HG03457 (cell line): ENCODE results near the gene TMEM171.

ENCODE experiments used
- ATAC-seq: cut with Tn5 transposase; IDR thresholded peaks from one replicate; pipeline ENCODE4 v1.9.1; 2021; ENCODE audit warnings: moderate number of reproducible peaks; ENCODE audit not compliant: unreplicated experiment

The TMEM171 gene

DNA sequence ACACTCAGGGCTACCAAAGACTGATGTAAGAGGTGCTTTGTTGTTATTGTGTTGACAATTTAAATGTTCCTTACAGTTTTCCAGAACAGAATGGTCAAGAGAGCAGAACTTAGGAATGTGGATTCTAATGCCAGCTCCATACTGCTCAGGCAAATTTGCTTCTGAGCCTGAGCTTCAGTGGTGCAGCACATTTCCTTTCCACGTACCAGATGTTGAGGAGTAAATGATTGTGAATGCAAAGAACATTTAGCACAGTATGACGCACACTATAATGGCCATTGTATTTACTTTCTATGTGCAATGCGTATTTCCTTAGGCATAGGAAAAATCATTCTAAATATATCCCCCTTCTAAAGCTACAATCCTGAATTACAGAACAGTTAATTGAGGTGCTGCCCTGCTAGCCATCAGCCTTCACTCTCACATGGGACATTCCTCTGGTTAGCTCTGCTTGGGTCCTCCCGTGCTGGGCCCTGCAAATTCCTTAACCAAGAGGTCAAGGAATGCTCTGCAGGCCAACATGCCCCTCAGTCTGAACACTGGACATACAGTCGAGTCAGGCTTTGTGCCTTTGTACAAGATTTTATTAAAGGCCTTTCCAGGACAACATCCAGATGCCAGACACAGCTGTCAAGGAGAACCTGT, 31.5 kb downstream of the TMEM171 start:
- no peak for ATAC-seq

GRCh38 chr5:73152411-73153388, 32.3 kb downstream of the TMEM171 start:
- no peak for ATAC-seq

DNA sequence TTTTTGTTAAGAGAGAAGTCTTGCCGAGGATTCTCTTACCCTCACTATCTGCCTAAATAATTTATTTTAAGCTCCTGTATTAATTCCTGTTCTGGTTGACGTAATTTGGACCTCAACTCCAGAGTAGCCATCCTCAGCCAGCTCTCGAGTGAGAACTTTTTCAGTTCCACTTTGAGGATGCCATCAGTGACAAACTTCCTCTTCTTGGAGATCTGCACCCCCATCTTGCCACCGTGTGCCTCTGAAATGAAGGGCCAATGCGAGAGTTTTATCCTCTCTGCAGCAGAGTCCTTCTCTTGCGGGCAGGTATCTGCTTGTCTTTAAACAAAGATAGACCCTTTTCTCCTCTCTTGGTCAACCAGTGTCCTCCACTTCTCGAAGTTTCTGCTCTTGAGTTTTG, 33.1 kb downstream of the TMEM171 start:
- ATAC-seq = no peak

GRCh38 chr5:73154208-73155006, 34.0 kb downstream of the TMEM171 start:
- no peak for ATAC-seq

GRCh38 chr5:73155271-73156222, 35.2 kb downstream of the TMEM171 start:
- ATAC-seq = no peak

DNA sequence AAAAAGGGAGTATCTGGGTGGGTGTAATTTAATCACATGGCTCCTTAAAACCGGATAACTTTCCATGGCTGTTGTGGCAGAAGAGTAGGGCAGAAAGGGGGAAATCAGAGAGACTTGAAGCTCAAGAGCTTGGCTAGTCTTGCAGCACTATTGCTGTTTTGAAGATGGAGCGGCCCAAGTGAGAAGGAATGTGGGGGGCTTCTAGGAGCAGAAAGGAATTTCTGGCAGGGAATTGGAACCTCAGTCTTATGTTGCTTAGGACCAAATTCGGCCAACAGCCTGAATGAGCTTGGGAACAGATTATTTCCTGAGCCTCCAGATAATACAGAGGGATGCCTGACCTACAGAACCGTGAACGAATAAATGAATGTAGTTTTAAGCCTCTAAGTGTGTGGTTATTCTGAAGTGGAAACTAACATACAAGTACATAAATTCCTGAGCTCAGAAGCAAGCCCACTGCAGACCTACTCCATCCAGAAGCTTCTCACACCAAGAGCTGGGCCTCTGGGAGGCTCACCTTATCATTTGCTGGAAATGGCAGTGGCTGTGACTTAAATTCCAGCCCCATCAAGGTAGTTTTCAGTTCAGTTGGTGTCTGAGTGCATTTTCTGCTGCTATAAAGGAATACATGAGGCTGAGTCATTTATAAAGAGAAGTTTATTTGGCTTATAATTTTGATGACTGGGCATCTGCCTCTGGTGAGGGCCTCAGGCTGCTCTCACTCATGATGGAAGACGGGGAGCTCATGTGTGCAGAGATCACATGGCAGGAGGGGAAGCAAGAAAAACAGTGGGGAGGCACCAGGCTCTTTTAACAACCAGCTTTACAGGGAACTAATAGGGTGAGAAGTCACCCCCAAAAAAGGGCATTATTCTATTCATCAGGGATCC, 37.3 kb downstream of the TMEM171 start:
- no peak for ATAC-seq

- no peak for ATAC-seq
These were observed 37.9 kb downstream of the TMEM171 start for GRCh38 chr5:73158313-73158712.

- peak; percentile 89 for ATAC-seq
These were observed 39.9 kb downstream of the TMEM171 start for GRCh38 chr5:73160239-73160671.

DNA sequence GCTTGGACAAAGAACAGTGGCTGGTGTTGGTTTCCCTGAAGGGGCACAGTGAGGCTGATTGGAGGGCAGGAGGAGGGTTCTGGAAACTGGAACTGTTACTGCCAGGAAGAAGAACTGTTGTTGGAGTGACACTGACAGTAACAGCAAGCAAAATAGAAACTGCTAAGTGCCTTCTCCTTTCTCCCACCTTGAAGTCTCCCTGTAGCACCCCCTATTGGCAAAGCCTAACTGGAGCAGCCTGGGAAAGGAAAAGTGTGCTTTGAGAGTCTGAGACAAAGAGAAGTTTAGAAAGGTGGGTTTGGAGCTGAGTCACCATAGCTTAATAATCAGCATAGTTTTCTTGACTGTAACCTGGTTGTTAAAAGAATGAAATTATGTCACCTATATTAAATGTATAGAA, 50.1 kb downstream of the TMEM171 start:
- no peak for ATAC-seq

DNA sequence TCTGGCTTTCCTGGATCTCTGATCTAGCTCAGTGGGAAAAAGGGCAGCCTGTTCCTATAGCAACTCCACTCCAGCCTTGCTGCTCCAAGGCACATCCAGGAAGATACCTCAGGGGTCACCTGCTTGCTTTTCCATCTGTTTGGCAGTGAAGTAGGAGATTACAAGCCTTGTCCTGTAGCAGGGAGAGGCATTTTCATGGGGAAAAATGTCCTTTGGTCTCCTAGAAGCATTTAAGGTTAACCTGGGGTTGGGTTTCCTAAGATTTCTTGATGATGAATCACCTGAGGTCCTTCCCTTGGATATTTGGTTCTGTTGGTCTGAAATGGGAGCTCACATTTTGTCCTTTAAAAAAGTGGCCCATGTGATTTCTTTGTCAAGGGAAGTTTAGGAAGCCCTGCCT, 51.1 kb downstream of the TMEM171 start:
- ATAC-seq = no peak

DNA sequence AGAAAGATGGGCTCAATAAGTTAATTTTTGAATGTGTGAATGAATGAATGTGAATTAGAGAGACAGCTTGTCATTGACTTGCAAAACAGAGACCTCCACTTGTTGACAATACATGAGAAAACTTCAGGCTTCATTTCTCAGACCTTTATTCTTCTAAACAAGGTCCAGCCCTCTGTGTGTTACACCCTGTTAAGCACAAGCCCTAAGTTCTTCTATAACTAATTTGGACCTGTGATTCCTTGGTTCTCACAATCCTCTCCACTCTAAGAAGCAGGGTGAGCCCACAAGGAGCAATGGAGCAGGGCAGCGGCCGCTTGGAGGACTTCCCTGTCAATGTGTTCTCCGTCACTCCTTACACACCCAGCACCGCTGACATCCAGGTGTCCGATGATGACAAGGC, 52.6 kb downstream of the TMEM171 start, which contains the start of gene TMEM174:
Gene TMEM174, plus strand, starts transcription at position 243 of the 400 bp plus-strand sequence. Its CDS starts 51 bp downstream, at position 294.
- ATAC-seq = no peak

DNA sequence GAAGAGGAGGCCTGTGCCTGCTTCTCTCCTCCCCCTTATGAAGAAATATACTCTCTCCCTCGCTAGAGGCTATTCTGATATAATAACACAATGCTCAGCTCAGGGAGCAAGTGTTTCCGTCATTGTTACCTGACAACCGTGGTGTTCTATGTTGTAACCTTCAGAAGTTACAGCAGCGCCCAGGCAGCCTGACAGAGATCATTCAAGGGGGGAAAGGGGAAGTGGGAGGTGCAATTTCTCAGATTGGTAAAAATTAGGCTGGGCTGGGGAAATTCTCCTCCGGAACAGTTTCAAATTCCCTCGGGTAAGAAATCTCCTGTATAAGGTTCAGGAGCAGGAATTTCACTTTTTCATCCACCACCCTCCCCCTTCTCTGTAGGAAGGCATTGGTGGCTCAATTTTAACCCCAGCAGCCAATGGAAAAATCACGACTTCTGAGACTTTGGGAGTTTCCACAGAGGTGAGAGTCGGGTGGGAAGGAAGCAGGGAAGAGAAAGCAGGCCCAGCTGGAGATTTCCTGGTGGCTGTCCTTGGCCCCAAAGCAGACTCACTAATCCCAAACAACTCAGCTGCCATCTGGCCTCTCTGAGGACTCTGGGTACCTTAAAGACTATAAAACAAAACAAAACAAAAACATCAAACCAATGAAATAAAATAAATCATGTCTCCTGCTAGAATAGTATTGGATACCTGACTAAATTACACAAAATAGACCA, 53.9 kb downstream of the TMEM171 start:
- no peak for ATAC-seq

- ATAC-seq = no peak
These were observed 55.9 kb downstream of the TMEM171 start for GRCh38 chr5:73176250-73176649.

GRCh38 chr5:73178265-73178664, 57.9 kb downstream of the TMEM171 start:
- no peak for ATAC-seq

DNA sequence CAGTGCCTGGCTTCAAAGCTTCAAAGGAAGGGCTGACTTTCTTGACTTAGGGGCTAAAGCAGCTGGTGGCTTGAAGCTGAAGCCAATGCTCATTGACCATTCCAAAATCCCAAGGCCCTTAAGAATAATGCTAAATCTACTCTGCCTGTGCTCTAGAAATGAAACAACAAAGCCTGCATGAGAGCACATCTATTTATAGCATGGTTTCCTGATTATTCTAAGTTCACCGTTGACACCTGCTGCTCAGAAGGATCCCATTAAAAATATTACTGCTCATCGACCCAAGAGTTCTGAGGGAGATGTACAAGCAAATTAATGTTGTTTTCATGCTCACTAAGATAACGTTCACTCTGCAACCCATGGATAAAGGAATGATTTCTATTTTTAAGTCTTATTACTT, 59.4 kb downstream of the TMEM171 start:
- ATAC-seq = no peak

- no peak for ATAC-seq
These were observed 60.2 kb downstream of the TMEM171 start for GRCh38 chr5:73180566-73180965.
